Measurements from ENCODE around the gene DNAI7.

Gene DNAI7

GRCh38 chr12:25200703-25201102, 5.7 kb upstream of the DNAI7 start:
- WGBS, 2 donors (ENCODE audit: extremely low coverage in 2 of 2, insufficient read length in 2 of 2, insufficient replicate concordance in 1 of 2), result no CpG with 5 or more reads among the region's 1 CpG

DNA sequence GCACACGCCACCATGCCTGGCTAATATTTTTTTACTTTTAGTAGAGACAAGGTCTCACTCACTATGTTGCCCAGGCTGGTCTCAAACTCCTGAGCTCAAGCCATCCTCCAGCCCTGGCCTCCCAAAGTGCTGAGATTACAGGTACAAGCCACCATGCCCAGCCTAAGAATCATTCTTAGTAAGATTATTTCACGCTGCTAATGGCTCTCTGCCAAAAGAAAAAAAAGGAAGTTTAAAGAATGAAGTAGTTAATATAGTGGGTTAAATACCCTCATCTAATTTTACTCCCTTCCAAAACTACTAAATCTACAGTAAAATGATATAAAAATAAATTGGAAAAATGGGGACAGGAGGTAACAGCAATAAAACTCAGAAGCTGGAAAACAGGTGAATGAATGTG, 2.6 kb upstream of the DNAI7 start:
- Histone ChIP-seq H2BK12ac (ENCODE audit: low read length) (no peak overlapping the region), H4K91ac (ENCODE audit: low read depth, low read length, poor library complexity) (no peak overlapping the region), H3K36me3 (replicated peaks in 1 of 2; ENCODE audit: control insufficient read depth in 2 of 2, insufficient read depth in 2 of 2, low read length in 2 of 2) (no peaks in the 10 kb centered on the region), H3K4me2 (ENCODE audit: insufficient read depth, low read length, poor library complexity, severe bottlenecking) (no peak overlapping the region), H3K27ac (replicated peaks; ENCODE audit: low read length) (no peak overlapping the region), H2BK15ac (ENCODE audit: low read length) (no peak overlapping the region), H3K4me1 (ENCODE audit: control insufficient read depth in 2 of 2, insufficient read depth in 1 of 2, low read depth in 1 of 2, low read length in 2 of 2) (peaks cover 1 to 3% of the 10 kb centered on the region in 2 donors), H3K27me3 (ENCODE audit: control insufficient read depth in 3 of 3, insufficient read depth in 3 of 3, low read depth in 1 of 3, low read length in 3 of 3) (no peaks in the 10 kb centered on the region), H2AK5ac (ENCODE audit: low read depth, low read length) (no peak overlapping the region), H3K14ac (ENCODE audit: low read length) (no peak overlapping the region), H3K79me1 (ENCODE audit: low read depth, low read length) (no peaks in the 10 kb centered on the region), H2BK120ac (ENCODE audit: low read depth, low read length) (no peak overlapping the region), H3K4me3 (ENCODE audit: low read length in 2 of 2) (no peak overlapping the region), H3K9me3 (replicated peaks in 1 of 2; ENCODE audit: control insufficient read depth in 2 of 2, insufficient read depth in 1 of 2, low read depth in 1 of 2, low read length in 2 of 2) (no peaks in the 10 kb centered on the region), H3K4ac (ENCODE audit: low read length) (no peak overlapping the region), H2BK5ac (ENCODE audit: low read length) (no peak overlapping the region), H3K23ac (ENCODE audit: low read depth, low read length, poor library complexity) (no peak overlapping the region), H3K9ac (ENCODE audit: low read depth, low read length, poor library complexity) (no peak overlapping the region), H4K8ac (ENCODE audit: low read depth, low read length) (no peak overlapping the region), H3K18ac (ENCODE audit: low read length) (no peak overlapping the region), H2AFZ (ENCODE audit: low read length) (no peak overlapping the region)
- no peak for DNase-seq (ENCODE audit: low spot score)
- no CpG with 5 or more reads among the region's 2 CpGs for WGBS, 2 donors (ENCODE audit: extremely low coverage in 2 of 2, insufficient read length in 2 of 2, insufficient replicate concordance in 1 of 2)

More at GRCh38 chr12:25200703-25201102, 5.7 kb upstream of the DNAI7 start:
- H3K4ac ChIP-seq (ENCODE audit: low read length), result no peak overlapping the region
- no peak overlapping the region for H4K91ac ChIP-seq (ENCODE audit: low read depth, low read length, poor library complexity)
- no peak overlapping the region for H3K4me2 ChIP-seq (ENCODE audit: insufficient read depth, low read length, poor library complexity, severe bottlenecking)
- H2BK12ac ChIP-seq (ENCODE audit: low read length), result no peak overlapping the region
- no peak overlapping the region for H3K27ac ChIP-seq (replicated peaks; ENCODE audit: low read length)
- H2AK5ac ChIP-seq (ENCODE audit: low read depth, low read length), result no peak overlapping the region
- no peak overlapping the region for H3K23ac ChIP-seq (ENCODE audit: low read depth, low read length, poor library complexity)
- H3K9ac ChIP-seq (ENCODE audit: low read depth, low read length, poor library complexity), result no peak overlapping the region
- no peak overlapping the region for H3K18ac ChIP-seq (ENCODE audit: low read length)
- H3K79me1 ChIP-seq (ENCODE audit: low read depth, low read length), result no peaks in the 10 kb centered on the region
- no peak overlapping the region for H4K8ac ChIP-seq (ENCODE audit: low read depth, low read length)
- no peaks in the 10 kb centered on the region for H3K9me3 ChIP-seq (replicated peaks in 1 of 2; ENCODE audit: control insufficient read depth in 2 of 2, insufficient read depth in 1 of 2, low read depth in 1 of 2, low read length in 2 of 2)
- no peak for DNase-seq (ENCODE audit: low spot score)
- no peaks in the 10 kb centered on the region for H3K4me1 ChIP-seq (ENCODE audit: control insufficient read depth in 2 of 2, insufficient read depth in 1 of 2, low read depth in 1 of 2, low read length in 2 of 2)
- no peak overlapping the region for H2BK120ac ChIP-seq (ENCODE audit: low read depth, low read length)
- H2AFZ ChIP-seq (ENCODE audit: low read length), result no peak overlapping the region
- peaks cover 0 to 19% of the 10 kb centered on the region in 2 donors for H3K36me3 ChIP-seq (replicated peaks in 1 of 2; ENCODE audit: control insufficient read depth in 2 of 2, insufficient read depth in 2 of 2, low read length in 2 of 2)
- H3K27me3 ChIP-seq (ENCODE audit: control insufficient read depth in 3 of 3, insufficient read depth in 3 of 3, low read depth in 1 of 3, low read length in 3 of 3), result no peaks in the 10 kb centered on the region
- no peak overlapping the region for H2BK15ac ChIP-seq (ENCODE audit: low read length)
- no peak overlapping the region for H3K14ac ChIP-seq (ENCODE audit: low read length)
- no peak overlapping the region for H2BK5ac ChIP-seq (ENCODE audit: low read length)
- H3K4me3 ChIP-seq (ENCODE audit: low read length in 2 of 2), result no peak overlapping the region

DNA sequence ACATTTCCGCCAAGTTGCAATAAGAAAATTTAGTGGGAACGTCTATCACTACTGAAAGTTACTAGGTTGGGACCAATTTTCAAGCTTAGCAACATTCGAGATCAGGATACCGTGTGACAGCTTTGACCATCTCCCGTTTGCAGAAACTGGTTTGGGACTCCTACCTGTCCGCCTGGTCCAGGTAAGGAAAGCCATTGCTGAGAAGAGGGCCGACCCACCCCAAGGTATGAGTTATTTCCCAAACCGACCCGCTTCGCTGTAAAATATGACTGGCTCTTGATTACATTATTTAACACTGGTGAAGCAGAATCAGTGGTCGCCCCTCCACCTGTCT, 271 bp downstream of the DNAI7 start:
- Histone ChIP-seq H3K14ac (ENCODE audit: low read length) (no peak overlapping the region), H2BK5ac (ENCODE audit: low read length) (no peak overlapping the region), H3K4me1 (ENCODE audit: control insufficient read depth in 2 of 2, insufficient read depth in 1 of 2, low read depth in 1 of 2, low read length in 2 of 2) (peaks cover 1 to 3% of the 10 kb centered on the region in 2 donors), H3K18ac (ENCODE audit: low read length) (no peak overlapping the region), H3K23ac (ENCODE audit: low read depth, low read length, poor library complexity) (no peak overlapping the region), H3K27ac (replicated peaks; ENCODE audit: low read length) (no peak overlapping the region), H2BK15ac (ENCODE audit: low read length) (no peak overlapping the region), H2BK120ac (ENCODE audit: low read depth, low read length) (no peak overlapping the region), H3K9ac (ENCODE audit: low read depth, low read length, poor library complexity) (no peak overlapping the region), H2BK12ac (ENCODE audit: low read length) (no peak overlapping the region), H4K91ac (ENCODE audit: low read depth, low read length, poor library complexity) (no peak overlapping the region), H3K4me3 (ENCODE audit: low read length in 2 of 2) (peak overlapping the region; percentile 77 to 97), H3K4me2 (ENCODE audit: insufficient read depth, low read length, poor library complexity, severe bottlenecking) (peak overlapping the region; percentile 82), H2AK5ac (ENCODE audit: low read depth, low read length) (no peak overlapping the region), H4K8ac (ENCODE audit: low read depth, low read length) (no peak overlapping the region), H3K27me3 (ENCODE audit: control insufficient read depth in 3 of 3, insufficient read depth in 3 of 3, low read depth in 1 of 3, low read length in 3 of 3) (no peaks in the 10 kb centered on the region), H2AFZ (ENCODE audit: low read length) (peak overlapping the region; percentile 98), H3K79me1 (ENCODE audit: low read depth, low read length) (no peaks in the 10 kb centered on the region), H3K36me3 (replicated peaks in 1 of 2; ENCODE audit: control insufficient read depth in 2 of 2, insufficient read depth in 2 of 2, low read length in 2 of 2) (no peaks in the 10 kb centered on the region), H3K4ac (ENCODE audit: low read length) (no peak overlapping the region), H3K9me3 (replicated peaks in 1 of 2; ENCODE audit: control insufficient read depth in 2 of 2, insufficient read depth in 1 of 2, low read depth in 1 of 2, low read length in 2 of 2) (no peaks in the 10 kb centered on the region)
- DNase-seq (ENCODE audit: low spot score), result no peak
- WGBS, 2 donors (ENCODE audit: extremely low coverage in 2 of 2, insufficient read length in 2 of 2, insufficient replicate concordance in 1 of 2), result no CpG with 5 or more reads among the region's 11 CpGs

DNA sequence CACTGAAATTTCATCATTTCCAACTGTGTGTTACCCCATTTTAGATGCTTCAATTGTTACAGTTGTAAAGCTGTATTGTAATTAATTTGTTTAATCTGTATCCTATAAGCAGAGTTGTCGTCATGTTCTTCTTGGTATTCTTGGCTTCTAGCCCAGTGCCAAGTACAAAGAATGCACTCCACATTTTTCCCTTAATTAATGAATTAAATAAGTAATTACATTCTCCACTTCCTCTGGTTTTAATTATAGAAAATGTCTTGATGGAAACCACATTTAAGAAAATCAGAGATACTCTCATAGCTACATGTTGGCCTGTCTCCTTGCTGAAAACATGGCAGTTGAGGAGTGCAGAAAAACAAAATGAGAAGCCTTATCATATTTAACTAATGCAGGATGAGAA, 746 bp downstream of the DNAI7 start:
- WGBS, 2 donors (ENCODE audit: extremely low coverage in 2 of 2, insufficient read length in 2 of 2, insufficient replicate concordance in 1 of 2), result no CpG with 5 or more reads among the region's 1 CpG
- no peak overlapping the region for H3K18ac ChIP-seq (ENCODE audit: low read length)
- H3K14ac ChIP-seq (ENCODE audit: low read length), result no peak overlapping the region
- H3K27ac ChIP-seq (replicated peaks; ENCODE audit: low read length), result no peak overlapping the region
- no peak overlapping the region for H4K8ac ChIP-seq (ENCODE audit: low read depth, low read length)
- no peaks in the 10 kb centered on the region for H3K79me1 ChIP-seq (ENCODE audit: low read depth, low read length)
- peak overlapping the region; percentile 98 for H2AFZ ChIP-seq (ENCODE audit: low read length)
- peak overlapping the region in 1 of 2 donors; percentile 97 for H3K4me3 ChIP-seq (ENCODE audit: low read length in 2 of 2)
- no peaks in the 10 kb centered on the region for H3K27me3 ChIP-seq (ENCODE audit: control insufficient read depth in 3 of 3, insufficient read depth in 3 of 3, low read depth in 1 of 3, low read length in 3 of 3)
- H4K91ac ChIP-seq (ENCODE audit: low read depth, low read length, poor library complexity), result no peak overlapping the region
- H2BK120ac ChIP-seq (ENCODE audit: low read depth, low read length), result no peak overlapping the region
- no peak overlapping the region for H3K23ac ChIP-seq (ENCODE audit: low read depth, low read length, poor library complexity)
- no peak overlapping the region for H2AK5ac ChIP-seq (ENCODE audit: low read depth, low read length)
- H3K9ac ChIP-seq (ENCODE audit: low read depth, low read length, poor library complexity), result no peak overlapping the region
- H3K4me2 ChIP-seq (ENCODE audit: insufficient read depth, low read length, poor library complexity, severe bottlenecking), result no peak overlapping the region
- no peaks in the 10 kb centered on the region for H3K36me3 ChIP-seq (replicated peaks in 1 of 2; ENCODE audit: control insufficient read depth in 2 of 2, insufficient read depth in 2 of 2, low read length in 2 of 2)
- no peak overlapping the region for H3K4ac ChIP-seq (ENCODE audit: low read length)
- H3K4me1 ChIP-seq (ENCODE audit: control insufficient read depth in 2 of 2, insufficient read depth in 1 of 2, low read depth in 1 of 2, low read length in 2 of 2), result peaks cover 1 to 3% of the 10 kb centered on the region in 2 donors
- no peak for DNase-seq (ENCODE audit: low spot score)
- no peak overlapping the region for H2BK12ac ChIP-seq (ENCODE audit: low read length)
- H2BK5ac ChIP-seq (ENCODE audit: low read length), result no peak overlapping the region
- no peaks in the 10 kb centered on the region for H3K9me3 ChIP-seq (replicated peaks in 1 of 2; ENCODE audit: control insufficient read depth in 2 of 2, insufficient read depth in 1 of 2, low read depth in 1 of 2, low read length in 2 of 2)
- no peak overlapping the region for H2BK15ac ChIP-seq (ENCODE audit: low read length)

Measured in neuronal stem cell (in vitro differentiated cells).